OCI-LY7 (cell line): ENCODE data around the gene FZD2. TPM values are rescaled to one million over a fixed set of nuclear protein-coding genes. Genes with fewer than 3 reads are reported as not detected.
A peak's percentile ranks its signal among the peaks of the same experiment; 100 is the strongest.

ENCODE experiments used
- BruUV-seq: library from RNA; stranded (reverse); fragments of 400-500 nt; replicated peaks from 2 replicates; lab custom pipeline; 2021; lab: Mats Ljungman, UMichigan
- CTCF ChIA-PET: fragments of 300-600 bp; sonication (Branson Sonifier 250); formaldehyde crosslinking; loops from one replicate; lab custom pipeline; 2022; ENCODE audit warnings: antibody characterized with exemption; ENCODE audit not compliant: unreplicated experiment; lab: Charles Lee
- POLR2A ChIA-PET: fragments of 300-600 bp; sonication (Branson Sonifier 250); formaldehyde crosslinking; loops from one replicate; lab custom pipeline; 2022; ENCODE audit warnings: antibody characterized with exemption; lab: Charles Lee
- DNase-seq: peaks from one replicate; pipeline ENCODE4 v3.0.0-alpha.2; 2015; ENCODE audit warnings: low spot score
- H2AFZ ChIP-seq: fragments of 200-600 bp; sonication (generic), shearing (Covaris generic); 2 replicates; pipeline ENCODE4 v1.6.1; 2014; ENCODE audit warnings: mild to moderate bottlenecking, antibody characterized with exemption, low read length, moderate library complexity
- H3K27ac ChIP-seq: fragments of 200-600 bp; sonication (generic); 2 replicates; pipeline ENCODE4 v1.5.1; 2014; ENCODE audit warnings: mixed run types, low read depth, mild to moderate bottlenecking, moderate library complexity, low read length, inconsistent platforms; ENCODE audit not compliant: poor library complexity, severe bottlenecking
- H3K36me3 ChIP-seq: fragments of 200-600 bp; sonication (generic); 2 replicates; pipeline ENCODE4 v1.6.1; 2014; ENCODE audit warnings: mild to moderate bottlenecking, antibody characterized with exemption, low read length, moderate library complexity, mixed read lengths; ENCODE audit not compliant: insufficient read depth
- H3K4me1 ChIP-seq: fragments of 200-600 bp; sonication (generic); 2 replicates; pipeline ENCODE4 v1.5.1; 2014; ENCODE audit warnings: mild to moderate bottlenecking, low read length; ENCODE audit not compliant: insufficient read depth, poor library complexity, severe bottlenecking
- H3K4me2 ChIP-seq: fragments of 200-600 bp; sonication (generic); 2 replicates; pipeline ENCODE4 v1.6.1; 2014; ENCODE audit warnings: mild to moderate bottlenecking, low read length
- H3K4me3 ChIP-seq: fragments of 200-600 bp; sonication (generic); 2 replicates; pipeline ENCODE4 v1.5.1; 2014; ENCODE audit warnings: mild to moderate bottlenecking, low read depth, low read length; ENCODE audit not compliant: poor library complexity, severe bottlenecking
- H3K79me2 ChIP-seq: fragments of 200-600 bp; sonication (generic); 2 replicates; pipeline ENCODE4 v1.6.1; 2016; ENCODE audit warnings: low read depth, mild to moderate bottlenecking, low read length, moderate library complexity, mixed read lengths; ENCODE audit not compliant: insufficient read depth
- H3K9me2 ChIP-seq: fragments of 200-600 bp; sonication (generic); 2 replicates; pipeline ENCODE4 v1.6.1; 2016; ENCODE audit warnings: mild to moderate bottlenecking, low read length, mixed read lengths; ENCODE audit not compliant: insufficient read depth
- H3K9me3 ChIP-seq: fragments of 200-600 bp; sonication (generic); 2 replicates; pipeline ENCODE4 v1.6.1; 2014; ENCODE audit warnings: mild to moderate bottlenecking, mixed run types, low read length, mixed read lengths
- H4K20me1 ChIP-seq: fragments of 200-600 bp; sonication (generic); 2 replicates; pipeline ENCODE4 v1.6.1; 2014; ENCODE audit warnings: mild to moderate bottlenecking, antibody characterized with exemption, low read length, moderate library complexity, mixed read lengths; ENCODE audit not compliant: insufficient read depth
- EZH2phosphoT487 ChIP-seq: fragments of 200-600 bp; sonication (generic); IDR thresholded peaks from 2 replicates; pipeline ENCODE4 v1.6.1; 2018; ENCODE audit warnings: low read depth, borderline replicate concordance, mild to moderate bottlenecking, mixed run types, antibody characterized with exemption, low read length, moderate library complexity, mixed read lengths
- intact Hi-C: fragments of 100-400 bp; cut with micrococcal nuclease; formaldehyde crosslinking; loops from one replicate; pipeline ENCODE4 v1.10.0; 2022; ENCODE audit not compliant: unreplicated experiment
- total RNA-seq, 2 experiments: library from RNA; depleted of rRNA in 1 of 2; stranded (reverse); fragments of >200 nt in 1 of 2; shearing (Covaris generic) in 1 of 2; gene quantifications; 2 replicates each; pipeline ENCODE4 v1.2.3, GENCODE V29; 2014 to 2022
- TF ChIP-seq, protein P1 (sequence below): fragments of 200-600 bp; sonication (generic); conservative IDR thresholded peaks from 2 replicates; pipeline ENCODE4 v1.5.1; 2014; ENCODE audit warnings: mild to moderate bottlenecking, antibody characterized with exemption, low read length, moderate library complexity, mixed read lengths

Gene FZD2
- total RNA-seq, 2 experiments from 2014 or later = 3.7 to 9.2 TPM

DNA sequence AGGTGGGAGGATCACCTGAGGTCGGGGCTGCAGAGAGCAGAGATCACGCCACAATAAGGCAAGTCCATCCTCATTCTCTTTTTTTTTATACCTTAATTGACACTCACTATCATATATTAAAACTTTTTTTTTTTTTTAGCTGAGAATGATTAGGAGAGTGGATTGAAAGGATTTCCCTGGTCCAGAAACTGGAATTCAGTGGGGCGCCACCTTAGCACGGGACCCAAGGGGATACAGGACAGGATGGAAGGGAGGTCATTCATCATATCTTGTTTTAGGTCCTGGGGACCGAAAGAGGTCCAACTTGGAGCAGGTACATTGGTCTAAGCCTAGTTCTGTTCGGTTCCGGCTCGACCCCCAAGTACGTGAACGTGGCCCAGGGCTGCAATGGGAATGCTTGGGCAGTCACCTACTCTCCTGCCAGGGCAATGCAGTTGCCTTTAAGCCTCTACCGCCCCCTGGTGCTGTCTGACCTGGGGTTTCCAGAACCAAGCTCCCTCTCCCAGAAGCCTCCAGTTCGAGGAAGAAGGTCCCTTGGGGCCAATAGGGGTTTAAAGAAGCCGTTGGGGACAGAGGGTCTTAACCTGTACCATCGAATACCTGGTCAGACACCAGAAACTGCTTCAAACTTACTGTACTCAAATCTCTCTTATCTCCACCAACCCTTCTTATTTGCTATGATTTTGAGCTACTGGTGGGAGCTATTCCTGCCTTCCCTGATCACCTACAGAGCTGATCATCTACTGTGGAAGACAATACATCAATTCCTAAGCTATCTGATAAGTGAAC, 34.2 kb upstream of the FZD2 start:
- no peak overlapping the region for H3K27ac ChIP-seq
- H3K4me2 ChIP-seq = peak overlapping the region; percentile 41
- ChIA-PET POLR2A (interaction anchor here (0.8 to 1.2 kb wide), 2 partner anchors 16 to 92 kb away, joined by 3 to 5 read pairs; no protein-coding TSS in a partner anchor), CTCF (interaction anchor here (1.0 kb wide), 1 partner anchor 10 kb away, joined by 4 read pairs; no protein-coding TSS in a partner anchor)
- H2AFZ ChIP-seq = peak overlapping the region; percentile 90
- no peaks in the 10 kb centered on the region for H4K20me1 ChIP-seq
- H3K4me3 ChIP-seq = no peak overlapping the region
- intact Hi-C loops = loop anchor here (1.0 kb wide), 1 partner anchor 123 kb away; no protein-coding TSS in a partner anchor
- H3K9me3 ChIP-seq = peaks cover 9% of the 10 kb centered on the region
- peak; percentile 75 for DNase-seq
- TF ChIP-seq EZH2phosphoT487 = no peak
- TF ChIP-seq, protein P1, sequence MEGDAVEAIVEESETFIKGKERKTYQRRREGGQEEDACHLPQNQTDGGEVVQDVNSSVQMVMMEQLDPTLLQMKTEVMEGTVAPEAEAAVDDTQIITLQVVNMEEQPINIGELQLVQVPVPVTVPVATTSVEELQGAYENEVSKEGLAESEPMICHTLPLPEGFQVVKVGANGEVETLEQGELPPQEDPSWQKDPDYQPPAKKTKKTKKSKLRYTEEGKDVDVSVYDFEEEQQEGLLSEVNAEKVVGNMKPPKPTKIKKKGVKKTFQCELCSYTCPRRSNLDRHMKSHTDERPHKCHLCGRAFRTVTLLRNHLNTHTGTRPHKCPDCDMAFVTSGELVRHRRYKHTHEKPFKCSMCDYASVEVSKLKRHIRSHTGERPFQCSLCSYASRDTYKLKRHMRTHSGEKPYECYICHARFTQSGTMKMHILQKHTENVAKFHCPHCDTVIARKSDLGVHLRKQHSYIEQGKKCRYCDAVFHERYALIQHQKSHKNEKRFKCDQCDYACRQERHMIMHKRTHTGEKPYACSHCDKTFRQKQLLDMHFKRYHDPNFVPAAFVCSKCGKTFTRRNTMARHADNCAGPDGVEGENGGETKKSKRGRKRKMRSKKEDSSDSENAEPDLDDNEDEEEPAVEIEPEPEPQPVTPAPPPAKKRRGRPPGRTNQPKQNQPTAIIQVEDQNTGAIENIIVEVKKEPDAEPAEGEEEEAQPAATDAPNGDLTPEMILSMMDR = peak; percentile 82
- H3K79me2 ChIP-seq = no peaks in the 10 kb centered on the region
- H3K4me1 ChIP-seq = peaks cover 7% of the 10 kb centered on the region
- H3K9me2 ChIP-seq = no peaks in the 10 kb centered on the region
- no TSS peak for BruUV-seq
- no peaks in the 10 kb centered on the region for H3K36me3 ChIP-seq

DNA sequence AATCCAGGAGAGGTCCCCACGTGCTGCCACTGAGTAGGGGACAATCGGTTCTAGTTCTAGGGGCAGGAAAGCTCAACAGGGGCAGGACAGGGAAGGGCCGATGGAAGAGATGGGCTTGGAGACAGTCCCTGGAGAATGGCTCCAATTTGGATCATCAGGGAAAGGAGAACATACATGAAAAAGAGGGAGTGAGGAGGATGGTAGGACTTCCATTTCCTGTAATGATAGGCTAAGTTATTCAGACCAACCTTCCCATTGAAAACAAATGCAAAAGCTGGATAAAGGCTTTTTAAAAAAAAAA, 33.7 kb upstream of the FZD2 start:
- no peak for DNase-seq
- Histone ChIP-seq H3K27ac (no peak overlapping the region), H3K4me1 (peaks cover 7% of the 10 kb centered on the region), H3K9me2 (no peaks in the 10 kb centered on the region), H3K79me2 (no peaks in the 10 kb centered on the region), H3K4me2 (peak overlapping the region; percentile 41), H4K20me1 (no peaks in the 10 kb centered on the region), H3K36me3 (no peaks in the 10 kb centered on the region), H3K4me3 (no peak overlapping the region), H3K9me3 (peaks cover 9% of the 10 kb centered on the region), H2AFZ (peak overlapping the region; percentile 90)
- BruUV-seq = no TSS peak
- no peak for TF ChIP-seq EZH2phosphoT487
- TF ChIP-seq, protein P1 = no peak
- POLR2A ChIA-PET = interaction anchor here (0.8 to 1.2 kb wide), 2 partner anchors 17 to 93 kb away, joined by 3 to 5 read pairs; no protein-coding TSS in a partner anchor
- CTCF ChIA-PET = no interaction called here
- intact Hi-C loops = loop anchor here (1.0 kb wide), 1 partner anchor 123 kb away; no protein-coding TSS in a partner anchor

DNA sequence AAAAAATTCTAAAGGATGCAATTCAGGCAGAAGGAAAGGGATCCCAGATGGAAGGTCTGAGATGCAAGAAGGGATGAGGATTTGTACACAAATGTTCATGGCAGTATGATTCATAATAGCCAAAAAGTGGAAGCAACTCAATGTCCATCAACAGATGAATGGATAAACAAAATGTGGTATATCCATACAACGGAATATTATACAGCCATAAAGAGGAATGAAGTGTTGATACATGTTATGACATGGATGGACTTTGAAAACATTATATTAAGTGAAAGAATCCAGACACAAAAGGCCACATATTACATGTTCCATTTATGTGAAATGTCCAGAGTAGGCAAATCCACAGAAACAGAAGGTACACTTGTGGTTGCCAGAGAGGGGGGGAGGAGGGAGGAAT, 30.2 kb upstream of the FZD2 start:
- H4K20me1 ChIP-seq = no peaks in the 10 kb centered on the region
- CTCF ChIA-PET = interaction anchor here (0.6 kb wide), 1 partner anchor 116 kb away, joined by 7 read pairs; no protein-coding TSS in a partner anchor
- TF ChIP-seq, protein P1 = no peak
- TF ChIP-seq EZH2phosphoT487 = no peak
- intact Hi-C loops = no loop called here
- H3K9me3 ChIP-seq = peaks cover 9% of the 10 kb centered on the region
- no peak overlapping the region for H3K4me3 ChIP-seq
- no peak overlapping the region for H2AFZ ChIP-seq
- H3K79me2 ChIP-seq = no peaks in the 10 kb centered on the region
- no peak overlapping the region for H3K27ac ChIP-seq
- H3K36me3 ChIP-seq = no peaks in the 10 kb centered on the region
- no peak overlapping the region for H3K4me2 ChIP-seq
- H3K4me1 ChIP-seq = peaks cover 7% of the 10 kb centered on the region
- H3K9me2 ChIP-seq = no peaks in the 10 kb centered on the region
- no TSS peak for BruUV-seq
- no peak for DNase-seq
- POLR2A ChIA-PET = no interaction called here
